ENCODE results near the gene GPS2.

The GPS2 gene

GRCh38 chr17:7280519-7281073 is 34.6 kb downstream of the GPS2 start:
- H3K4me3 ChIP-seq (ENCODE audit: low read depth, low read length), result peak overlapping the region; percentile 52
- no peak for DNase-seq (ENCODE audit: low read depth, low spot score)
- CTCF ChIA-PET, result interaction anchor here (0.6 to 13.4 kb wide), 15 partner anchors 11 to 327 kb away, joined by 3 to 255 read pairs (median 4); partner anchors contain the start of genes CTDNEP1, MPDU1, NEURL4 and TNFSF12
- POLR2A ChIA-PET, result interaction anchor here (1.0 to 1.4 kb wide), 2 partner anchors 21 to 65 kb away, joined by 3 to 4 read pairs; no protein-coding TSS in a partner anchor
- TF ChIP-seq CTCF (IDR thresholded peaks at IDR 0.05; ENCODE audit: insufficient read depth, low read length, missing control alignments), result peak; percentile 96

- ChIA-PET CTCF (interaction anchor here (0.9 to 13.4 kb wide), 8 partner anchors 12 to 281 kb away, joined by 3 to 255 read pairs (median 26); partner anchors contain the start of genes NEURL4 and PHF23), POLR2A (interaction anchor here (0.7 kb wide), 1 partner anchor 73 kb away, joined by 3 read pairs; no protein-coding TSS in a partner anchor)
- TF ChIP-seq CTCF (IDR thresholded peaks at IDR 0.05; ENCODE audit: insufficient read depth, low read length, missing control alignments), result no peak
- H3K4me3 ChIP-seq (ENCODE audit: low read depth, low read length), result no peak overlapping the region
- no peak for DNase-seq (ENCODE audit: low read depth, low spot score)
Observed at GRCh38 chr17:7279448-7279847, 35.7 kb downstream of the GPS2 start.

GRCh38 chr17:7266784-7267183 is 48.4 kb downstream of the GPS2 start:
- DNase-seq (ENCODE audit: low read depth, low spot score), result no peak
- H3K4me3 ChIP-seq (ENCODE audit: low read depth, low read length), result no peak overlapping the region
- TF ChIP-seq CTCF (IDR thresholded peaks at IDR 0.05; ENCODE audit: insufficient read depth, low read length, missing control alignments), result no peak
- CTCF ChIA-PET, result interaction anchor here (1.0 to 5.3 kb wide), 3 partner anchors 14 to 30 kb away, joined by 4 to 29 read pairs (median 11); partner anchors contain the start of gene SLC2A4
- POLR2A ChIA-PET, result interaction anchor here (0.6 to 0.7 kb wide), 2 partner anchors 16 to 89 kb away, joined by 3 to 4 read pairs; no protein-coding TSS in a partner anchor

- no peak for TF ChIP-seq CTCF (IDR thresholded peaks at IDR 0.05; ENCODE audit: insufficient read depth, low read length, missing control alignments)
Observed at GRCh38 chr17:7263801-7264078, 51.4 kb downstream of the GPS2 start.

GRCh38 chr17:7262935-7263800 is 52.0 kb downstream of the GPS2 start:
- DNase-seq (ENCODE audit: low read depth, low spot score), result no peak
- CTCF ChIA-PET, result interaction anchor here (1.3 to 5.3 kb wide), 4 partner anchors 9 to 33 kb away, joined by 3 to 29 read pairs (median 10); partner anchors contain the start of gene SLC2A4

More at GRCh38 chr17:7263801-7264078, 51.4 kb downstream of the GPS2 start:
- no peak overlapping the region for H3K4me3 ChIP-seq (ENCODE audit: low read depth, low read length)
- DNase-seq (ENCODE audit: low read depth, low spot score), result no peak
- POLR2A ChIA-PET, result no interaction called here
- CTCF ChIA-PET, result interaction anchor here (1.3 to 5.3 kb wide), 4 partner anchors 9 to 33 kb away, joined by 3 to 29 read pairs (median 10); partner anchors contain the start of gene SLC2A4

More at GRCh38 chr17:7262935-7263800, 52.0 kb downstream of the GPS2 start:
- POLR2A ChIA-PET, result no interaction called here
- no peak overlapping the region for H3K4me3 ChIP-seq (ENCODE audit: low read depth, low read length)
- no peak for TF ChIP-seq CTCF (IDR thresholded peaks at IDR 0.05; ENCODE audit: insufficient read depth, low read length, missing control alignments)
